ACC112 (cell line): ENCODE measurements around the gene CUEDC1.
A peak's percentile ranks its signal among the peaks of the same experiment; 100 is the strongest.

Experiments
- H2AFZ ChIP-seq: fragments of 200-600 bp; sonication (generic); one replicate; pipeline ENCODE4 v1.6.0; 2017; ENCODE audit warnings: antibody characterized with exemption, low read length; ENCODE audit not compliant: unreplicated experiment
- H3K27ac ChIP-seq: fragments of 200-600 bp; sonication (generic); 2 replicates; pipeline ENCODE4 v1.5.1; 2014; ENCODE audit warnings: low read depth, mild to moderate bottlenecking, antibody characterized with exemption, low read length, moderate library complexity
- H3K27me3 ChIP-seq: fragments of 200-600 bp; sonication (generic); 2 replicates; pipeline ENCODE4 v1.6.1; 2014; ENCODE audit warnings: mild to moderate bottlenecking, antibody characterized with exemption, low read length, moderate library complexity, mixed read lengths; ENCODE audit not compliant: insufficient read depth
- H3K36me3 ChIP-seq: fragments of 200-600 bp; sonication (generic); 2 replicates; pipeline ENCODE4 v1.6.1; 2016; ENCODE audit warnings: mild to moderate bottlenecking, antibody characterized with exemption, low read length, moderate library complexity, mixed read lengths; ENCODE audit not compliant: insufficient read depth
- H3K4me1 ChIP-seq: fragments of 200-600 bp; sonication (generic); one replicate; pipeline ENCODE4 v1.6.1; 2016; ENCODE audit warnings: low read length, mixed read lengths; ENCODE audit not compliant: insufficient read depth, unreplicated experiment, control insufficient read depth
- H3K4me3 ChIP-seq: fragments of 200-600 bp; sonication (generic); 2 replicates; pipeline ENCODE4 v1.5.1; 2014; ENCODE audit warnings: mild to moderate bottlenecking, low read depth, low read length
- H3K79me2 ChIP-seq: fragments of 200-600 bp; sonication (generic); one replicate; pipeline ENCODE4 v1.6.0; 2016; ENCODE audit warnings: low read length; ENCODE audit not compliant: control insufficient read depth, unreplicated experiment, insufficient read depth

Gene CUEDC1

GRCh38 chr17:57880086-57880456, 75.1 kb downstream of the CUEDC1 start:
- H3K79me2 ChIP-seq = no peaks in the 10 kb centered on the region
- H3K36me3 ChIP-seq = peaks cover 7% of the 10 kb centered on the region; the same call in 1 of the 2 replicates
- no peak overlapping the region for H3K4me3 ChIP-seq
- H3K27ac ChIP-seq = peak overlapping the region; percentile 75
- peaks cover 49% of the 10 kb centered on the region for H3K4me1 ChIP-seq
- no peaks in the 10 kb centered on the region for H3K27me3 ChIP-seq
- no peak overlapping the region for H2AFZ ChIP-seq

GRCh38 chr17:57879437-57880085, 75.7 kb downstream of the CUEDC1 start:
- H3K36me3 ChIP-seq = peaks cover 7% of the 10 kb centered on the region; the same call in 1 of the 2 replicates
- H2AFZ ChIP-seq = no peak overlapping the region
- H3K79me2 ChIP-seq = no peaks in the 10 kb centered on the region
- H3K4me1 ChIP-seq = peaks cover 53% of the 10 kb centered on the region
- no peaks in the 10 kb centered on the region for H3K27me3 ChIP-seq
- peak overlapping the region; percentile 75 for H3K27ac ChIP-seq
- H3K4me3 ChIP-seq = no peak overlapping the region

GRCh38 chr17:57877803-57878377, 77.3 kb downstream of the CUEDC1 start:
- H3K4me1 ChIP-seq = peaks cover 69% of the 10 kb centered on the region

GRCh38 chr17:57876866-57877237, 78.4 kb downstream of the CUEDC1 start:
- H2AFZ ChIP-seq = no peak overlapping the region
- peaks cover 3% of the 10 kb centered on the region; the same call in 1 of the 2 replicates for H3K36me3 ChIP-seq
- H3K27ac ChIP-seq = no peak overlapping the region
- H3K4me1 ChIP-seq = peaks cover 70% of the 10 kb centered on the region
- no peaks in the 10 kb centered on the region for H3K79me2 ChIP-seq
- no peak overlapping the region for H3K4me3 ChIP-seq
- H3K27me3 ChIP-seq = no peaks in the 10 kb centered on the region

More at GRCh38 chr17:57877803-57878377, 77.3 kb downstream of the CUEDC1 start:
- Histone ChIP-seq H3K27me3 (no peaks in the 10 kb centered on the region), H3K79me2 (no peaks in the 10 kb centered on the region), H2AFZ (no peak overlapping the region), H3K36me3 (peaks cover 7% of the 10 kb centered on the region; the same call in 1 of the 2 replicates), H3K4me3 (no peak overlapping the region), H3K27ac (peak overlapping the region; percentile 75)

- H3K4me3 ChIP-seq = no peak overlapping the region
- no peaks in the 10 kb centered on the region for H3K79me2 ChIP-seq
- peak overlapping the region; percentile 63 for H3K27ac ChIP-seq
- H2AFZ ChIP-seq = no peak overlapping the region
- peaks cover 70% of the 10 kb centered on the region for H3K4me1 ChIP-seq
- H3K27me3 ChIP-seq = no peaks in the 10 kb centered on the region
- peaks cover 3% of the 10 kb centered on the region; the same call in 1 of the 2 replicates for H3K36me3 ChIP-seq
Observed at GRCh38 chr17:57876023-57876865, 79.0 kb downstream of the CUEDC1 start.

GRCh38 chr17:57875290-57876022, 79.8 kb downstream of the CUEDC1 start:
- no peaks in the 10 kb centered on the region for H3K79me2 ChIP-seq
- H3K4me1 ChIP-seq = peaks cover 65% of the 10 kb centered on the region
- no peak overlapping the region for H2AFZ ChIP-seq
- no peaks in the 10 kb centered on the region for H3K27me3 ChIP-seq
- peaks cover 3% of the 10 kb centered on the region; the same call in 1 of the 2 replicates for H3K36me3 ChIP-seq
- peak overlapping the region; percentile 55 for H3K4me3 ChIP-seq
- peak overlapping the region; percentile 90 for H3K27ac ChIP-seq

GRCh38 chr17:57874434-57875289, 80.5 kb downstream of the CUEDC1 start:
- no peaks in the 10 kb centered on the region for H3K27me3 ChIP-seq
- no peaks in the 10 kb centered on the region for H3K79me2 ChIP-seq
- H3K4me3 ChIP-seq = peak overlapping the region; percentile 55
- H3K27ac ChIP-seq = peak overlapping the region; percentile 90
- H3K36me3 ChIP-seq = peaks cover 3% of the 10 kb centered on the region; the same call in 1 of the 2 replicates
- peaks cover 64% of the 10 kb centered on the region for H3K4me1 ChIP-seq
- no peak overlapping the region for H2AFZ ChIP-seq

- H3K27ac ChIP-seq = peak overlapping the region; percentile 90
Observed at GRCh38 chr17:57874058-57874419, 81.2 kb downstream of the CUEDC1 start.

GRCh38 chr17:57873261-57874057, 81.8 kb downstream of the CUEDC1 start:
- peaks cover 60% of the 10 kb centered on the region for H3K4me1 ChIP-seq
- no peaks in the 10 kb centered on the region for H3K79me2 ChIP-seq
- peaks cover 3% of the 10 kb centered on the region; the same call in 1 of the 2 replicates for H3K36me3 ChIP-seq
- H3K4me3 ChIP-seq = 0 out of 2 replicates have a peak overlapping the region, but pooled peaks have one; percentile 55
- H2AFZ ChIP-seq = no peak overlapping the region
- no peaks in the 10 kb centered on the region for H3K27me3 ChIP-seq
- peak overlapping the region; percentile 90 for H3K27ac ChIP-seq

More at GRCh38 chr17:57874058-57874419, 81.2 kb downstream of the CUEDC1 start:
- peaks cover 3% of the 10 kb centered on the region; the same call in 1 of the 2 replicates for H3K36me3 ChIP-seq
- no peaks in the 10 kb centered on the region for H3K79me2 ChIP-seq
- peak overlapping the region; percentile 55 for H3K4me3 ChIP-seq
- H3K4me1 ChIP-seq = peaks cover 59% of the 10 kb centered on the region
- H3K27me3 ChIP-seq = no peaks in the 10 kb centered on the region
- no peak overlapping the region for H2AFZ ChIP-seq
